ENCODE measurements around the gene COMP.
"Not testable (repeated sequence)": the region's sequence is repeated elsewhere in the genome, so short reads cannot be mapped to it uniquely, and the experiment has no call there.

COMP gene

DNA sequence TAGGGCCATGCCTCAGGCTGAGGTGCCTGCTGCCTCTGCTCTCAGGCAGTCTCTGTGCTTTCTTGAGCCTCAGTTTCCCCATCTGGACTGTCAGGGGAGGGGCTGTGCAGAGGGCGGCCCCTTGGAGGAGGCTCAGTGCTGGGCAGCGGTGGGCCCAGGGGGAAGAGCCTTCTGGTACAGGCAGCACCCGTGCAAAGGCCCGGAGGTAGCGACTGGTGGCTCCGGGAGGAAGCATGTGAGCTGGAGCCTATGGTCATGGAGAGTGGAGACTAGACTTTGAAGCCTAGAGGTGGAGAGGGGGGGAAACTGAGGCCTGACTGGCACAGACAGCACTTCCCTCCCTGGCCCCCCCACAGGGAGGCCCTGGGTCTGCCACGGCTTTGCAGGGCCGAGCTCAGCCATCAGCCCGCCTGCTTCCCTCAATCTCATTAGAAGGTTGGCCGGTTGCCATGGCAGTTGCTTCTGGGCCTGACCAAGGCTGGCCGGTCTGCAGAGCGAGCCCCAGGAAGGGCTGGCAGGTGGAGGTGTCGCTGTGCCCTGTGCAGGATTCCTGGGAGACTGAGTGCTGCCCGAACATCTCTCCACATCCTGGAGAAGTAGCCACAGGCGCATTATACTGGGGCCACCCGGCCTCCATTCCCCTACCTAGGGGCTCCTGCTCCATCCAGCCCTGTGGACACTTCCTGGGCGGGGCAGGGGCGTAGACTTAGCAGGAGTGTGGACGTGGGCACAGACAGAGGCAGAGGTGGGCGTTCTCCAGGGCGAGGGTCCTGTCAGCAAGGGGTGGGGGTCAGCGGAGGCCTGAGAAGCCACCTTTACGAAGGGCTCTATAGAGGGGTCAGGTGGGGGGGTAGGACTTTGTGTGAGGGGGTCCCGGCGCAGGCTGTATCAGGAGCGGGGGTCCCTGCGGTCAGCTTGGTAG is 54.4 kb downstream of the COMP start:
- no peaks in the 10 kb centered on the region for H3K36me3 ChIP-seq (ENCODE audit: control insufficient read depth, low read depth, low read length)
- H3K9me3 ChIP-seq (ENCODE audit: control insufficient read depth, low read depth, low read length): no peaks in the 10 kb centered on the region
- H3K4me1 ChIP-seq (ENCODE audit: control insufficient read depth, low read depth, low read length): no peaks in the 10 kb centered on the region
- no peak overlapping the region for H3K9ac ChIP-seq (ENCODE audit: low read length)
- H3K27me3 ChIP-seq (ENCODE audit: control insufficient read depth, insufficient read depth, low read length): no peaks in the 10 kb centered on the region
- no peak overlapping the region for H3K4me3 ChIP-seq (ENCODE audit: low read length)
- no peak overlapping the region for H3K27ac ChIP-seq (ENCODE audit: low read length)

DNA sequence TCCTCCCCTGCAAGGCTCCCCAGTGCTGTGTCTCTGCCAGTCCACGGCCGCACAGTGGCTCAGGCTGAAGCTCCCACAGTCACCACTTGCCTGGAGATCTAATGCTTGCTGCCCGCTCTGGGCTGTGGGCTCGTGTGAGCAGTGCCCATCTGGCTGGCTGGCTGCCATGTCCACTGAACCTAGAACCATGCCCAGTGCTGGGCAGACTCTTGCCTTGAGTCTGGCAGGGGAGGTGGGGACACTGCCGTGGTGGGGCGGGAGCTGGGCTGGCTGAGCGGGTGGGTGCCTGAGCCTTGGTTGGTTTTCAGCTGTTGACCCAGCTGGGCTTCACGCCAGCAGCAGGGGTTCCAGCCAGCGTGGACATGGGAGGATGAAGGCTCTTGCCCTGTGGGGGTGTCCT is 55.4 kb downstream of the COMP start:
- Histone ChIP-seq H3K4me3 (ENCODE audit: low read length) (no peak overlapping the region), H3K27me3 (ENCODE audit: control insufficient read depth, insufficient read depth, low read length) (no peaks in the 10 kb centered on the region), H3K4me1 (ENCODE audit: control insufficient read depth, low read depth, low read length) (no peaks in the 10 kb centered on the region), H3K36me3 (ENCODE audit: control insufficient read depth, low read depth, low read length) (no peaks in the 10 kb centered on the region), H3K9ac (ENCODE audit: low read length) (no peak overlapping the region), H3K27ac (ENCODE audit: low read length) (no peak overlapping the region), H3K9me3 (ENCODE audit: control insufficient read depth, low read depth, low read length) (no peaks in the 10 kb centered on the region)

DNA sequence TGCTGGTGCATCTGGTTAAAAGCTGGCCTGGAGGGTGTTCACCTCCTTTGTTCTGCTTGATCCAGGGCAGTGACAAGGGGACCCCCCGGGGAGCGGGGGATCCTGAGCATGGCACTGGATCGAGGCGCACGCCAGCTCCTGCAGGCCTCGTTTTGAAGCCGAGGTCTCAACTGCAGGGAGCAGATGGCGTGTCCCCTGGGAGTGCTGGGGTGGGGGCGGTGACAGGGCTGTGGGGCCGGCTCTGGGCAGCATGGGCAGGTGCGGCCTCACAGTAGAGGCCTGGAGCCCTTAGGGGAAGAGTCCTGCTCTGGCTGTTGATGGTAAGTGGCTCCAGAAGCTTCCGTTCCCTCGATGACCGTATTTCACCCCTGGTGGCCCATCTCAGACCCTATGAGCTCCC is 55.8 kb downstream of the COMP start:
- H3K36me3 ChIP-seq (ENCODE audit: control insufficient read depth, low read depth, low read length): no peaks in the 10 kb centered on the region
- H3K27me3 ChIP-seq (ENCODE audit: control insufficient read depth, insufficient read depth, low read length): no peaks in the 10 kb centered on the region
- H3K27ac ChIP-seq (ENCODE audit: low read length): no peak overlapping the region
- H3K9ac ChIP-seq (ENCODE audit: low read length): no peak overlapping the region
- H3K4me3 ChIP-seq (ENCODE audit: low read length): no peak overlapping the region
- H3K4me1 ChIP-seq (ENCODE audit: control insufficient read depth, low read depth, low read length): no peaks in the 10 kb centered on the region
- H3K9me3 ChIP-seq (ENCODE audit: control insufficient read depth, low read depth, low read length): no peaks in the 10 kb centered on the region

DNA sequence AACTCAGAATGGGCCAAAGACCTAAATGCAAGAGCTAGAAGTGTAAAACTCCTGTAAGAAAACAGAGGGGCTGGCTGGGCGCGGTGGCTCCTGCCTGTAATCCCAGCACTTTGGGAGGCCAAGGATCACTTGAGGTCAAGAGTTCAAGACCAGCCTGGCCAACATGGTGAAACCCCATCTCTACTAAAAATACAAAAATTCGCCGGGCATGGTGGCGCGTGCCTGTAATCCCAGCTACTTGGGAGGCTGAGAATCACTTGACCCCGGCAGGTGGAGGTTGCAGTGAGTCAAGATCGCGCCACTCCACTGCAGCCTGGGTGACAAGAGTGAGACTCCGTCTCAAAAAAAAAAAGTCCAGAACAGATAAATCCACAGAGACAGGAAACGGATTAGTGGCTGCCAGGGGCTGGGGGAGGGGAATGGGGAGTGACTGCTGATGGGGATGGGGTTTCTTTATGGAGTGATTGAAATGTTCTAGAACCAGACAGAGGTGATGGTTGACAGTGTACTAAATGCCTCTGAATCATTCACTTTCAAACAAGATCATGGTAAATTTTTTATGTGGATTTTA is 57.3 kb downstream of the COMP start:
- not testable (repeated sequence) for H3K9ac ChIP-seq (ENCODE audit: low read length); H3K4me3 ChIP-seq (ENCODE audit: low read length); H3K36me3 ChIP-seq (ENCODE audit: control insufficient read depth, low read depth, low read length); H3K9me3 ChIP-seq (ENCODE audit: control insufficient read depth, low read depth, low read length); H3K4me1 ChIP-seq (ENCODE audit: control insufficient read depth, low read depth, low read length); H3K27ac ChIP-seq (ENCODE audit: low read length); H3K27me3 ChIP-seq (ENCODE audit: control insufficient read depth, insufficient read depth, low read length)

DNA sequence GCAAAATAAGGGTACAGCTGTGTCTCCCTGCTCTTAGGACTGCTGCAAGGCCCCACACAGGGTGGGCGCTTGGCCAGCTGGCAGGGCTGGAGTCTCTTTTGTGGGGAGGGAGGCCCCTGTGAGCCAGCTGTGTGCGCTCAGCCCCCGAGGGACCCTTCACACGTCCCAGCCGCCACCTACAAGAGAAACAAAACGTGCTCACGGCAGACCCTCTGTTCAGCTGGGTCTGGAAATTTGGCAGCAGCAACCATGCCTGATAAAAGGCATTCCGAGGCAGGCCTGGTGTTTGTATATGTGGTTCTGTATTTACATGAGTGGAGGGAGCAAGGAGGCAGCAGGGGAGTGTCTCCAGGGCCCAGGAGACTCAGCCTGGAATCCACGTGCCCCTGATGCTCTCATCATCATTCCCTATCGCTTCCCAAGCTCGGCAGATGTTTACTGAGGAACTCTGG is 57.9 kb downstream of the COMP start:
- Histone ChIP-seq H3K9ac (ENCODE audit: low read length) (no peak overlapping the region), H3K36me3 (ENCODE audit: control insufficient read depth, low read depth, low read length) (no peaks in the 10 kb centered on the region), H3K9me3 (ENCODE audit: control insufficient read depth, low read depth, low read length) (no peaks in the 10 kb centered on the region), H3K4me3 (ENCODE audit: low read length) (no peak overlapping the region), H3K27me3 (ENCODE audit: control insufficient read depth, insufficient read depth, low read length) (no peaks in the 10 kb centered on the region), H3K27ac (ENCODE audit: low read length) (no peak overlapping the region), H3K4me1 (ENCODE audit: control insufficient read depth, low read depth, low read length) (no peaks in the 10 kb centered on the region)

All from iPS-18a (cell line).